Measurements from ENCODE around the gene AP5M1. TPM values are rescaled to one million over a fixed set of nuclear protein-coding genes. Genes with fewer than 3 reads are reported as not detected.
"Not testable (repeated sequence)": the region's sequence is repeated elsewhere in the genome, so short reads cannot be mapped to it uniquely, and the experiment has no call there.

AP5M1 gene
- total RNA-seq, 1 donor from 2014 or later, result 18.2 TPM

DNA sequence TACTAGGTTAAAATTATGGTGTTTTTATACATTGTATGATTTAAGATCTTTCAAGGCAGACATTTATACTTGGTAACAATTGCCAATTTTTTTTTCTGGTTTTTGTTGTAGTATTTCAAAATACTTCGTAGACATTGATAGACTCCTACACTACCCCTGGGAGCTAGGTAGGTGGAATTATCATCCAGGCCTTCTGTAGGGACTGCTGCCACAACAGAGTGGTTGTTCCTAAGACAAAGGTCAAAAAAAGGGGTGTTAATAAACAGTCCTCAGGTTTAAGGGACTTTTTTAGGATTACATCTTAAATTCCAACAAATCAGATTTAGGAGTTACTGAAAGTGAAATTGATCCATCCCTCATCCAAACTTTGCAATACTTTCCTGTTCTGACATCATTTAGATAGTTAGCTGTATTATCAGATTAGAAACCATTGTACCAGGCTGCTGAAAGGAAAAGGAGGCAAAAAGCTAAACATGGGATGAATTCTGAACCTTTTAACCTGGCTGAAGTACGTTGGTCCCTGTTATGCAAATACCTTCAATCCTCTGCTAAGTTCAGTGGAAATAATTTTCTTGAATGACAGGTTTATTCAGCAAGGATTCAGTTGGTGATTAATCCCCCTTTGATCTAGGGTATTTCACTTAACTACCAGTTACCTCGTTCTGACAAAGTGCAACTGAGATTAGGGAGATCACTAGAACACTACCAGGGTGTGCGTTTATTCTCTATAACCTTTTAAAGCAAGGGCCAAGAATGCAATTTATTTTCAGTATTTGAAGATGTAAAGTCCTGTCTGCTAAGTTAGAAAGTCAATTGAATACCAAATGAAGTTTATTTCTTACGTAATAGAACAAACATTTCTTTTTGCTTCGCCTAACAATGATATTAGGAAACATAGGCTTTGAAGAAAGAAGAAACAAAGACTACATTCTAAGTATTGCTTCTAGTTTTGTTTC lies 23.2 kb downstream of the AP5M1 start:
- no peak for DNase-seq

DNA sequence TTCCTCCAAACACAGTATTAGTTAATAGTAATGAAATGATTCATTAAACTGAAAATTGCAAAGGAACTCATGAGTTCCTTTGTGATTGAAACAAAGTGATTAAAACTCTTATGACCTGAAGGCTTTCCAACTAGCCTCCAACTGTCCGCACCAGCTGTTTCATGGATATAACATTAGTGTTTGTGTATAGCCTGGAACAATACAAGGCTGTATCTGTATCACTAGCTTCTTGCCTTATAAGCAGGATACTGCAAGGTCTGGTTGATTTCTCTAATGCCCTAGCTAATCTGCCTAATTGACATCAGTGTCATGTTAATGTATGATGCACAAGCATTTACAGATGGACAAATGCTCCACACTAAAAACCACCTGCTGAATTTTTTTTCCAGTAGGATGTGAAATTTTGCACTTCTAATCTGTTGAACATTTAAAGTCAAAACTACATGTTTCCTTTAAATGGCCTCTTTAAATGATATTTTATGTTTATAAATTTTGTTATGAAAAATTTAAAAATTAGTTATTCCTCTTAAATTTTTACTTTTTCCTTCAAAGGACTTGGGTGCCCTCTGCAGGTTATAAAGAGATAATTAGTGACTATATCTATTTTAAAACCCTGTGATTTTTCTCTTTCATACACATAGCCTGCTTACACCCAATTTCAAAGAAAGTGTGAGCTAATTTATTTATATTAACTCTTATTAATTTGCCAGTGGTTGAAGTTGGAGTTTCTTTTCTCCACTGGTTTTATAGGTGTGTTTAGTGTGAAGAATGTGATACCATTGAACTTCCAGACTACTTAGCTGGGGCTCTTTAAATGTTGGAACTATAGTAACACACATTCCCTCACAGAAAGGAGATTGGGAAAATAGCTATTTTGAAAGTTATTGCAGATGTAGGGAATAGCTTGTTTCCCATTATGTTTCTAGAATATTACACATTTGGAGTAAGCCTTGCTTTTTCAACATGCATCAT lies 25.4 kb downstream of the AP5M1 start:
- no peak for DNase-seq

DNA sequence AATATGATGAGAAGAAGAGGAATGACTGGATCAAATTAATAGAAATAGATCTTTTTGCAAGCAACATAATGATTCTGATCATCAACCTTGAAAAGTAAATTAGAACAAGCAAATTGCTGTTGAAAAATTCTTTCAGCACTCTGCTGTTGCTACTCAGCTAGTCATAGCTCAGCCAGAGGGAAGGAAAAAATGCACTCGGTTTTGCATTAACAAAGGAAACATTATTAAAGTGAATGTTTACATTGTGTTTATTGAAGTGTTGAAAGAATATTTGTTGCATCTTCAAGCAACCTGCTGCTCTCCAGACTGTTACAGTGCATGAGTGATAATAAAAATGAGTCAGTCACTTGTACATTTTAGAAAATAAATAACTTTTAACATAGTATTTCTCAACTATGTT lies 26.5 kb downstream of the AP5M1 start:
- no peak for DNase-seq

DNA sequence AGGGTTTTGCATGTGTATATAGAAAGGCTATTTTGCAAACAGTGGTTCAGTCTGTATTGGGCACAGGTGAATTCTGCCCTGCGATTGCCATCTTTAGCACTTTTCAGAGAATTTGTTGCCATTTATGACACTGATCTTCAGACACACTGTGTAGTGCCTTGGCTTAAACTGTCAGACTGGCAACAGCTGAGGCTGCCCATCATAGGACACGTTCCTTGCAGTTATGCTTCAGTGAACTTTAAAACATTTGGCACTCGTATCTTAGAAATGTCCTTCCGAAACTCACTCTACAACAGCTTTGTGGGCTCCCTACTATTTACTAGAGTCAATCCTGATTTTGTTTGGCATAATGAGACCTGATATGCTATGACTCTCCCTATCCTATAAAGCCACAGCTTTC lies 29.1 kb downstream of the AP5M1 start:
- no peak for DNase-seq

DNA sequence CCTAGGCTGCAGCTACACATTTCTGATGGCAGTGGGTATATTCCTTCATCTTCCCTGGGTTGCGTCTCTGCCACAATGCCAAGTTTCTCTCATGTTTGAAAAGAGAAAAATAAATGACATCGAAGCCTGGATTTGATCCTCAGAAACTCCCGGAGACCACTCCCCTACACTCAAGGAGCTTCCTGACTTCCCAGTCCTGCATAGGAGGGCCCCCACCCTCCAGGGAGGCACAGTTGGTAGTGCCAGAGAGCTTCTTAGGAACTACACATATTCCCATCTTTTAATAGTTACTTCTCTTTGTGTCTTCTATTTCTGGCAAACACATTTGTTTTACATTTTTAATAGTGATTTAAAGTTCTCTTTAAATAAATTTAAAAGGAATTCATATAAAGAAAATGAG lies 30.7 kb downstream of the AP5M1 start:
- DNase-seq, result no peak

DNA sequence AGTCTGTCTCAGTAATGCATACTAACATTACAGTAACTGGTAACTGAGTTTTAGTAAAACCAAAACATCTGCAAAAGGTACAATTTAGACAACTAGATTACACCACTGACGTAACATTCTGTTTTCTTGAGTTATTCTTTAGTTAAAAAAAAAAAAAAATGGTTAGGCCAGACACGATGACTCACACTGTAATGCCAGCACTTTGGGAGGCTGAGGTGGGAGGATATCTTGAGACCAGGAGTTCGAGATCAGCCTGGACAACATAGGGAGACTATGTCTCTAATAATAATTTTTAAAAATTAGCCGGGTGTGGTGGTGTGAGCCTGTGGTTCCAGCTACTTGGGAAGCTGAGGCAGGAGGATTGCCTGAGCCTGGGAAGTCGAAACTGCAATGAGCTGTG lies 34.1 kb downstream of the AP5M1 start:
- no peak for DNase-seq

DNA sequence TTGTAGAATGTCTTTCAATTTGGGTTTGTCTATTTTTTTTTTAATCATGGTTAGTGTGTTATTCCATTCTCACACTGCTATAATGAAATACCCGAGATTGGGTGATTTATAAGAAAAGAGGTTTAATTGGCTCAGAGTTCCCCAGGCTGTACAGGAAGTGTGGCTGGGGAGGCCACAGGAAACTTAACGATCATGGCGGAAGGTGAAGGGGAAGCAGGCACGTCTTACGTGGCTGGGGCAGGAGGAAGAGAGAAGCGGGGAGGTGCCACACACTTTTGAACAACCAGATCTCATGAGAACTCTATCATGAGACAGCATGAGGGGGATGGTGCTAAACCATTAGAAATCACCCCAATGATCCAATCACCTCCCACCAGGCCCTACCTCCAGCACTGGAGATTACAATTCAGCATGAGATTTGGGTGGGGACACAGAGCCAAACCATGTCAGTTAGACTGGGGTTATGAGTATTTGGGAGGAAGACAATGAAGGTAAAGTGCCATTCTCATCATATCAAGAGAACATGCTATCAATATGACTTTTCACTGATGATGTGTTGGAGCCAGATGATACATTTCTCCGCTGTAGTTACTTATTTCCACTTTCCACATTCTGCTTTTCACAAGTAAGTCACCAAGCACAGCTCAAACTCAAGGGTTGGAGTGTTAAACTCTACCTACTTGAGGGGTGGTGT lies 45.8 kb downstream of the AP5M1 start:
- no peak for DNase-seq

DNA sequence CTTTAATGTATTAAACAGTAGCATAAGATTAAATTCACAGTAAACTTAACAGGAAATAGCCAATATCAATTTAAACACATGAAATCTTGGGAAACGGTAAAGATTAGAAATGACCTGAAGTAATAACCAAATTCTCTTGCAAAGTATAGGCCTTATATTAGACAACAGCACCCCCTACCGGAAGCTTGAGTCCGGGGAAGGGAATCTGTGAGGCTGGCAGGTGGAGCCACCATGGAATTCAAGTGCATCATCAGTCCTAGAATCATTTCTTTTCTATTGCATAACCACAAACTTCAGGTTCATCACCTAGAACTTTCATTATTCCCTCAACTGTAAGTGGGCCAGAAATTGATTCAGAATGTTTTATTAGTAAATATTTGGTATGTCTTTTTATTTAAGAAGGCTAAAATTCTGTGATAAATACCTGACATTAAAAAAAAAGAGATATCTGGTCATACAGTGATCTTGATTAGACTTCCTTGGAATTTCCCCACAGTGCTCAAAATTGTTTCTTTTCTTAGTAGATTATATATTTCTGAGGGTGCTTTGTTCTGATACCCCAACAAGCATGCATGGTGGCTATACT lies 48.6 kb downstream of the AP5M1 start:
- DNase-seq, result peak; percentile 4

DNA sequence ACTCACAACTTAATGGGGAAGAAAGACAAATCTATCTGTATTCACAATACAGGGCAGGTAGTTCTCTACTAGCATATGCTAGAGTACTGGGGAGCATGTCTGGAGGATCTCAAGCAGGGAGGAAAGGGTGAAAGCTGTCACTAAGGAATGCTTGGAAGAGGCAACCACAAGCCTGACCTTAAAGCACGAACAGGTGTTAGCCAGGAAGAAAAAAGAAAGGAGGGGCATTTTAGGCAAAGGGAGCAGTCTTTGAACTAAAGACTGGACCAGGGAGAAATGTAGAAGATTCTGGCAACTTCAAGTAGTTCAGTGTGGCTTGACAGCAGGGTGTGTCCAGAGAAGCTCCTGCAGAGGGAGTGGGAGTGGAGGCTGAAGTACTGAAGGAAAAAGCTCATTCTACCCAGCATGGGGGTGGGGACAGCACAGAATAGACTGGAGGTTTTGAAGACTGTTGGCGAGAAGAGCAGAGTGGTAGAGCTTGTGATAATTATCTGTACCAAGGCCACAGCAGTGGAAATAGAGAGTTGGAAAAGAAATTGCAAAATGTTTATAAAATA lies 50.9 kb downstream of the AP5M1 start:
- DNase-seq, result no peak

DNA sequence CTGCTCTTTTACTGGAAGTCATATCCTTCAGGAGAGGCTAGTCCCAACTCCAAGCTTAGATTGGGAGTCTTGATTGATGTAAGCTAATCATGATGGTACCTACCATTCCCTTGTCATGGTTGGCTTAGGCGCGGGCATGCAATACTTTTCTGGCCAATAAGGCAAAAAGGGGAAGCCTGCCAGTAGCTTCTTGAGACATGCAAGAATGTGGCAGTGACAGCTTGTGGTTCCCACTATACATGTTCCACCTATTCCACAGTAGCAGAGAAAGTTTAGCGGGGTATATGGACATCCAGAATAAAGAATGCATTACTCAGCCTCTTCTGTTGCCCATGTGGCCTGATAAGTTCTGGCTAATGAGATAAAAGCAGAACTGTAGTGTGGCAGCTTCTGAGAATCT lies 55.0 kb downstream of the AP5M1 start:
- DNase-seq, result no peak

DNA sequence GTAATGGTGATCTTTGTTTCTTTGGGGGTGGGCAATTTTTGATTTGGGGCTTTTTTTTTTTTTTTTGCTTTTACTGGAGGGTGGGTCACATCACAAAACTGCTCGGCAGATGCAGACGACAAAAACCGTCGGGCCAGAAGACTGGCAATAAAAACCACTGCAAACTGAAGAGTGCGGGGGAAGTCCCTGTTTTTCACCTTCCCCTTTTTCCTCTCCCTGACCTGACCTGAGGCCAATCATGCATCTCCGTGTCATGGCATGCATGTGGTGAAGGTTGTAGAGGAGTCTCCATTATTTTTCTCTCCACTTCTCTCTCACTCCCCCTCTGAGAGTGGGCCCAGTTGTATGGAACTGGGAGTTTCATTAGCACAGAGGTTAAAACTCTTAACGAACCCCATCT lies 57.5 kb downstream of the AP5M1 start:
- no peak for DNase-seq

DNA sequence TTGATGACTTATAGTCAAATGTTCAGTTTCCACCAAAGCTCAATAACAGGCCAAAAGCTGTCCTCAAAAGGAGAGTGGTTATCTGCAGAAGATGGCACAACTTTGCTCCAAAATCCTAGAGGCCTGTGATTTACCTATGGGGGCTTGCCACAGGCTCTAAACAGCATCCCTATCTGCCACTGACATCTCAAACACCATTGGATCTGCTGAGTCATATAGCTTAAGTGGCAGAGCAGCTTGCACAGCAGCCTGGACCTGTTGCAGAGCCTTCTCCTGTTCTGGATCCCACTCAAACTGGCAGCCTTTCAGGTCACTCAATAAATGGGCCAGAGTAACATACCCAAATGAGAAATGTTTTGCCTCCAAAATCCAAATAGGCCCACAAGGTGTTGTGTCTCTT lies 61.1 kb downstream of the AP5M1 start:
- no peak for DNase-seq

DNA sequence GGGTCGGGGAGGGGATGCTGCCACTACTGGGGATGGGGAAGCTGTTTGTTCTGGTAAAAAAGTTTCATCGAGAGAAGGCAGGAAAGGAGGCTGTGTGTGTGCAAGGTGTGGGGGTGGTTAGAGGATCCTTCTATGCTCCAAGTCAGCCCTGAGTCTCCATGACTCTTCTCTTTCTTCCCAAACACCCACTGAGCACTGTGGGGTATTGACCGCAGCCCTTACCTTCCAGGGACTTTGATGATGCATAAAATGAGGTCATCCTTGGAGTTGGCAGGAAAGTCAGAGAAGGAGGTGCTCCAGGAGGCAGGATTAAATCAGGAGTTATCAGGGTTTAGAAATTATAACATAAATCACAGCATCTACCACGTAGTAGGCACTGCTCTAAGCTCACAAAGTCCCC lies 63.7 kb downstream of the AP5M1 start:
- not testable (repeated sequence) for DNase-seq

DNA sequence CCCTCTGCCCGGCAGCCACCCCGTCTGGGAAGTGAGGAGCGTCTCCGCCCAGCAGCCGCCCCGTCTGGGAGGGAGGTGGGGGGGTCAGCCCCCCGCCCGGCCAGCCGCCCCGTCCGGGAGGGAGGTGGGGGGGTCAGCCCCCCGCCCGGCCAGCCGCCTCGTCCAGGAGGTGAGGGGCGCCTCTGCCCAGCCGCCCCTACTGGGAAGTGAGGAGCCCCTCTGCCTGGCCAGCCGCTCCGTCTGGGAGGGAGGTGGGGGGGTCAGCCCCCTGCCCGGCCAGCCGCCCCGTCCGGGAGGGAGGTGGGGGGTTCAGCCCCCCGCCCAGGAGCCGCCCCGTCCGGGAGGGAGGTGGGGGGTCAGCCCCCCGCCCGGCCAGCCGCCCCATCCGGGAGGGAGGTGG lies 65.0 kb downstream of the AP5M1 start:
- DNase-seq, result not testable (repeated sequence)

DNA sequence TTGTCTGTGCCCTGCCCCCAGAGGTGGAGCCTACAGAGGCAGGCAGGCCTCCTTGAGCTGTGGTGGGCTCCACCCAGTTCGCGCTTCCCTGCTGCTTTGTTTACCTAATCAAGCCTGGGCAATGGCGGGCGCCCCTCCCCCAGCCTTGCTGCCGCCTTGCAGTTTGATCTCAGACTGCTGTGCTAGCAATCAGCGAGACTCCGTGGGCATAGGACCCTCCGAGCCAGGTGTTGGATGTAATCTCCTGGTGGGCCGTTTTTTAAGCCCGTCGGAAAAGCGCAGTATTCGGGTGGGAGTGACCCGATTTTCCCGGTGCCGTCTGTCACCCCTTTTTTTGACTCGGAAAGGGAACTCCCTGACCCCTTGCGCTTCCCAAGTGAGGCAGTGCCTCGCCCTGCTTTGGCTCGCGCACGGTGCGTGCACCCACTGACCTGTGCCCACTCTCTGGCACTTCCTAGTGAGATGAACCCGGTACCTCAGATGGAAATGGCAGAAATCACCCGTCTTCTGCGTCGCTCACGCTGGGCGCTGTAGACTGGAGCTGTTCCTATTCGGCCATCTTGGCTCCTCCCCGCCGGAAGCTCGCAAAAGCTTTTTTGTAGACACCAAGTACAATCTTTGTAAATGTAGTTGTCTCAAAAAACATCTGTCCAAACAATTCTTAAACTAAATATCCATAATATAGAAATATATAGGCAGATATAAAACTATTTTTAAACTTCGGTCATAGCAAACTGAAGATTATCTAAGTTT lies 75.0 kb downstream of the AP5M1 start:
- DNase-seq, result not testable (repeated sequence)

DNA sequence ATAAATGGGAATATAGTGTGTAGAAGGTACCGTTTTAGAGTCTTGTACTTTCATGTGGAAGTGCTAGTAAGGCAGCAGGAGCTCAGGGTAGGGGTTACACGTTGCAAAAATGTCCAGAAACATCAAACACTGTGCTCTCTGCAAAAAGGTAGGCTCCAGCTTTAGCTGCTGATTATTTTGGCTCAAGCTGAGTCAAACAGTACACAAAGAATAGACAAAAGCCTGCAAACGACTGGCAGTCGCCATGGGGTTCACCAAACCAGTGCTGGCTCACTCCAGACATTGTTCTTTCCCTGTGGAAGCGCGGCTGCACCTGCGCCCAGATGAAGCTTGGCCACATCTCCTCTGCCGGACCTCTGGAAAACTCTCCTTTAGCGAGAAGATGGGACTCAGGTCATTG lies 76.3 kb downstream of the AP5M1 start:
- DNase-seq, result no peak

DNA sequence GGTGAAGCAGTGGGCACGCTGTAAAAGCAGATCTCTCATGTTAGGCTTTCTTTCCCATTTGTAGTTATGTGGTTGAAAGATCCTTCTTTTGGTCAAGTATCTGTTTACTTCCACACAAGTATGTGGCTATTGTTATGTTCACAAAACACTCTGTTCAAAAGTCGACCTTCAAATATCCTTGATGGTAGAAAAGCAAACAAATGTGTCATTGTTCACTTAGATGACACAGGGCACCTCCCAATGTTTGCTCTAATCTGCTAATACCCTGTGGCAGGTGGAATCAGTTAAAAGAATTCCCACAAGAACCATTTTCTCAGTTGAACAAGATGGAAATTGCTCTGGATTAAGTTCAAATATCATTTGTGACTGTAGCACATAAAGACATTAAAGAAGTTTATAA lies 78.0 kb downstream of the AP5M1 start:
- no peak for DNase-seq

Measured in skin of body (tissue), 2 donors.